Femur (tissue), 1 donor: Measurements from ENCODE around the gene SYS1.

Source experiments
- DNase-seq: peaks from one replicate; pipeline ENCODE4 v3.0.0-alpha.2; 2017

The SYS1 gene

DNA sequence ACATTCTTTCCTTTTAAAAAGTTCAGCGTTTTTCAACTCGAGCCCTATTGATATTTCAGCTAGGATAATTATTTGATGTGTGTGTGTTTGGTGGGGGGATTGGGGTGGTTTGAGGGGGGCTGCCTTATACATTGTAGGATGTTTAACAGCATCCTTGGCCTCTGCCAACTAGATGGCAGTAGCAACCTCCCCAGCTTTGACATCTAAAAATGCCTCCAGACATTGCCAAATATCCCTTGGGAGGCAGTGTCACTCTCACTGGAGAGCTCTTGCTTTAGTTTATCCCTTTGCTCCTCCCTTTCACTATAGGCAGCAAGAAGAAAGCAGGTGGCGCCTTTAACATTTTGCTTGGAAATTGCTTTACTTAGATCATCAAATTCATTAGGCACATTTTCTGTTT, 29.8 kb downstream of the SYS1 start:
- no peak for DNase-seq

DNA sequence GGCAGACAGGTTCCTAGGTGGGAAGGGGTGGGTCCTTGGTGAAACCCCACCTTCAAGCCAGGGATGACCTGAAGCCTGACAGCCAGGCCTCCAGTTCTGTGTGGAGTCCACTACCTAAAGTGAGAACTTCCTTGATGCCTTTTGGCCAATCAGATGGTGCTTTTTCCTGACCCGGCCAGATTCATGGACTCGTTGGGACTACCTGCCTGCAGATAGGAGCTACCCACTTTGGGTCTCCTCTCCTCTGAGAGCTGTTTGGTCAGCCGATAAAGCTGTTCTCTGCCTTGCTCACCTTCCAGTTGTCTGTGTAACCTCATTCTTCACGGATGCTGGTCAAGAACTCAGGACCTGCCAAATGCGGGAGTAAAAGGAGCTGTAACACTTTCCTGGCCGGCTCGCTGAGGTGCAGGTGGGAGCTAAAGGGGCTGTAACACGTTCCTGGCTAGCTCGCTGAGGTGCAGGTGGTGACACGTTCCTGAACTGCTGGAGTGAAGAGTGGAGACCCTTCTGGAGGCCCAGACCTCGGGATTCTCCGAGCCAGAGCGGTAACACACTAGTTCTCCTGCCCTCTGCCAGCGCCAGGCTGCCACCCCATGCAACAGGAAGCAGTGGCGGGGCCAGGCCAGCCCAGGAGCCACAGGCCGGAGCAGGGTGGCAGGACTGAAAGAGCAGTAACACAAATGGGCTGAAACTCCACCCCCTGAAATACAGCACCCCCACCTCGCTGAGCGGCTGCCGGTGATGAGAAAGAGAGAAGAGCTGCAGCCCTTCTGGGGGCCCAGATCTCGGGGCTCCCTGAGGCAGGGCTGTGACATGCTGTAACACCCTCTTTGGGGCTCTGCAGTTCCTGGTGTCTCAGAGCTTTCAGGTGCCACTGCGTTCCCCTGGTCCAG, 31.5 kb downstream of the SYS1 start:
- no peak for DNase-seq

GRCh38 chr20:45395114-45395415, 32.1 kb downstream of the SYS1 start:
- no peak for DNase-seq

DNA sequence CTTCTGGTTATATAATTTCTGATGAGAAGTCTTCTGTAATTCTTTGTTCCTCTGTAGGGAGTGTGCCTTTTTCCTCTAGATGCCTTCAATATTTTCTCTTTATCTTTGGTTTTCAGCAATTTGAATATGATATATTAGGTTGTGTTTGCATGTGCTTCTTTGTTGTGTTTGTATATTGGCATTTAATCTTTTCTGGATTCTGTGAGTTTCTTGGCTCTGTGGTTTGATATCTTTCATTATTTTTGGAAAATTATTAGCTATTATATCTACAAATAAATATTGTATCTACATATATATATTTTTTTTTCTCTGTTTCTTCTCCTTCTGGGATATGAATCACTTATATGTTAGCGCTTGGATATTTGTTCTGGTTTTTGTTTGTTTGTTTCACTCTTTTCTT, 36.1 kb downstream of the SYS1 start:
- DNase-seq: no peak

- DNase-seq: no peak
Observed at GRCh38 chr20:45400346-45401031, 37.5 kb downstream of the SYS1 start.

GRCh38 chr20:45402946-45403345, 40.0 kb downstream of the SYS1 start:
- no peak for DNase-seq

GRCh38 chr20:45404438-45404837, 41.5 kb downstream of the SYS1 start:
- no peak for DNase-seq

DNA sequence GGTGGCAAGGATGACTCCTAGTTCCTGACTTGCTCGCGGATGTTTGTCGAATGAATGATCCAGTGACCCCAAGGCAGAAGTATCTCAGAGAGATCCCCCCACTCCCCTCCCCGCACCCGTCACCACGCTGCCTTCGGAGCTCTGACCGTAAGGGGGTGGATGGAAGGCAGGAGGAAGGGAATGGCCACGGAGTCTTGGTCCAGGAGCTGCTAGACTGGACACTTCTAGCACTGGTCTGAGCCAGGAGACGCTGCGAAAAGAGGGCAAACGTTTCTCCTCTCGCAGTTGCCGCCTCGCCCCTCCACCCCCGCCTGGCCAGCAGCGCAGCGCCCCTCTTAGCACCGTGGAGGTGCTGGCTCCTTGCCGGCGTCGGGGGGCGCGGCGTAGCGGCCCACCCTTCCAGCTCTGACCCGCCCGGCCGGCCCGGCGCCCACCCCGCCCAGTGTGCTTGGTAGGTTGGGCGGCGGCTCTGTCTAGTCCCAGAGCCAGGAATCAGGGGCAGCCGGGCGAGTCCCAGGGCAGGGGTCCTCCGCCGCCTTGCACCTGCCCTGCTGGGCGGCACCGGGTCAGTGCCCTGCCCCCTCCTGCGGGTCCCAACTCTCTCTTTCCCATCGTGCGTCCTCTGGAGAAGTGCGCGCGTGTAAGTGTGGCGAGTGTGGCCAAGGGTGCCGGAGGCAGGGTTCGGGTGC, 42.8 kb downstream of the SYS1 start:
- no peak for DNase-seq

GRCh38 chr20:45406260-45407066, 43.5 kb downstream of the SYS1 start:
- peak; percentile 47 for DNase-seq

GRCh38 chr20:45407067-45407745, 44.2 kb downstream of the SYS1 start:
- DNase-seq: peak; percentile 43

DNA sequence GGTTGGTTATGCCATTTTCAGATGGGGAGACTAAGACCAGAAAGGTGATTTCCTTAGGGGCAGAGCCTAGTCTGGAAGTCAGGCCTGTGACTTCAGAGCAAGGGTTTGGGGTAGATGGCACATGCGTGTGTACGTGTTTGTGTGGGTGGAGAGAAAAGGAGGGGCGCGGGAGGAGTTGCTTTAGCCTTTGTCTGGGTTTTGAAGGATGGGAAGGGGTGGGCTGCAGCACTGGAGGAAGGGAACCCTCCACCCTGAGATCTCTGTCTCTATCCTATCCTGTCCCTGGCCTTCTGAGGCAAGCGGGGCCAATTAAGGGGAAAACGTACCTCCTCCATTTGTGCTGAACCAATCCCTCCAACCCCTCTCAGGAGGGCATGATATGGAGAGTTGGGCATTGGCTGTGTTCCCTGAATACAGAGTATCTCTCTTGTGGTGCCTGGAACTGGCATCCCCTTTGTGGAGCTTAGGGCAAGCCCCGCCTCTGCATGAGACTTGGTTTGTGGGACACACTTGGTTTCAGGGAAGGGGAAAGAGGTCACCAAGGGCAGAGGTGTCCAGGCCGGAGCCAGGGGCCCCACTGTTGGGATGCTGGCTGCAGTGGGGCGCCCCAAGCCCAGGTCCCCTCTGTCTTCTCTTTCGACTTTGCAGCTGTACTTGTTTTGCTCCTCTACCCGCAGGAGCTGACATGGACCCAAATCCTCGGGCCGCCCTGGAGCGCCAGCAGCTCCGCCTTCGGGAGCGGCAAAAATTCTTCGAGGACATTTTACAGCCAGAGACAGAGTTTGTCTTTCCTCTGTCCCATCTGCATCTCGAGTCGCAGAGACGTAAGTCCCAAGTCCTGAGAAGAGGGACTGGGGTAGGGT, 45.1 kb downstream of the SYS1 start, which contains the start of gene DBNDD2:
TSS of gene DBNDD2 (plus strand) at position 507 of the 863 bp plus-strand sequence. CDS start at position 686, 179 bp downstream.
- DNase-seq: no peak

DNA sequence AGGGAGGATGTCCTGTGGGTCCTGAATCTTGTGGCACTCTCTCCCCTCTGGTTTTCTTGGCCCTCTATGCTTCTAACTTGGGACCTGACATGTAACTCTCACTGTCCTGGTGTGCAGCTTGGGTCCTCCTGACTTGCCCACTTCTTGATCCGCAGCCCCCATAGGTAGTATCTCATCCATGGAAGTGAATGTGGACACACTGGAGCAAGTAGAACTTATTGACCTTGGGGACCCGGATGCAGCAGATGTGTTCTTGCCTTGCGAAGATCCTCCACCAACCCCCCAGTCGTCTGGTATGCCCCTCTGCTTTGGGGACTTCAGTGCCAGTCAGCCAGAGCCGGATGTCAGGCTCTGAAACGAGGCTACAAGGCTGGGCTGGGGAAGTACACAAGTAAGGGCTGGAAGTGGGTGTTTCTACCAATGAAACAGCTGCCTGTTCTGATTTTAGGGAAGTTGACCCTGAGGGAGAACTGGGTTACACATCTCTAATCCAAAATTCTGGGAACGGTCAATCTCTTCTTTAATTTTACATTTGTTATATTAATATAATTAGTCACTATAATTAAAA, 45.8 kb downstream of the SYS1 start:
- no peak for DNase-seq

DNA sequence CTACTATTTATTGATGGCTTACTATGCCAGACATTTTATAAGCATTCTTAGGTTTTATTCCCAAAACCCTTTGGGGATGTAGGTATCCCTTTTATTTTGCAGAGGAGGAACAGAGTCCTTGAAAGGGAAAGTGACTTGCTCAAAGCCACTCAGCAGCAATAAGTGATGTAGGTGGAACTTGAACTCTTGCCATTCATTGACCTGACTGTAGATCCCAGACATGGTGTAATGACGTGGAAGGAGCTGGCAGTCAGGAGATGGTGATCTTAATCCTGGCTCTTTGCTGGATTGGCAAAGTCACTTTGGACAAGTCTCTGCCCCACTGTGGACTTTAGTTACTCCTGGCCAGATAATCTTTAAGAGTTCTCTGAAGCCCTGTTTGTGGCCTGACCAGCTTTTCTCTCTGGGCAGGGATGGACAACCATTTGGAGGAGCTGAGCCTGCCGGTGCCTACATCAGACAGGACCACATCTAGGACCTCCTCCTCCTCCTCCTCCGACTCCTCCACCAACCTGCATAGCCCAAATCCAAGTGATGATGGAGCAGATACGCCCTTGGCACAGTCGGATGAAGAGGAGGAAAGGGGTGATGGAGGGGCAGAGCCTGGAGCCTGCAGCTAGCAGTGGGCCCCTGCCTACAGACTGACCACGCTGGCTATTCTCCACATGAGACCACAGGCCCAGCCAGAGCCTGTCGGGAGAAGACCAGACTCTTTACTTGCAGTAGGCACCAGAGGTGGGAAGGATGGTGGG, 46.7 kb downstream of the SYS1 start:
- no peak for DNase-seq

DNA sequence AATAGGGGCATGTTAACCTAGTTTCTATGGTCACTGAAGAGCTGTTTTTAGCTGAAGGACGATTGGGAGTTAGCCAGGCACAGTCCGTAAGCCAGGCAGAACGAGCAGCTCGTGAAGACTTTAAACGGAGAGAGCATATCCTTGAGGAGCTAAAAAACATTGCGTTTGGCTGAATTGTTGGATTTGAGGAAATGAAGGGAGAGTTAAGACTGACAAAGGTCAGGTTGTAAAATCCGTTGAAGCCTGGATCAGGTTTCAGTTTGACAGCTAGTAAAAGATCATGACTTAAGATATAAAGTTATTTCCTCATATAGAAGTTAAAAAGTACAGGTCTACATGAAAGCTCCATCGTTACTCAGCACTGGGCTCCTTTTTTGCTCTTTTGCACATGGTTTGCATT, 47.9 kb downstream of the SYS1 start:
- no peak for DNase-seq

DNA sequence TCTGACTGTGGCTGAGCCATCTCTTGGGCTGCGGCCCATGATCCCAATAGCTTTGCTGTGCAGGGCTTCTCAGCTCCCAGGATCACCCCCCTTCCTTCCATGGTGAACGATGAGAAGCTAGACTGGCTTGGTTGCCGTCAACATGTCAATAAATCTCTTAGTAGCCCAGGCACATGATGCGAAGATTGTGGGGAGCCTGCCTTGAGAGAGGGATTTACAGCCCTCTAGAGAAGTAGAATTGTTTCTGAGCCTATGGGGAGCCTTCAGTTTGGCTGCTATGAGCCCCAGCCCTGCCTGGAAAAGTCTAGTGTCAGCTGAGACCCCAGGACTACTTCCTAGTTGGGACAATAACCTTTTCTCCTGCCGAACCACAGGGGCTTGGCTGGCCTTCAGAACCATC, 49.7 kb downstream of the SYS1 start:
- no peak for DNase-seq

- no peak for DNase-seq
Observed at GRCh38 chr20:45413479-45413878, 50.5 kb downstream of the SYS1 start.

GRCh38 chr20:45415822-45416637, 53.1 kb downstream of the SYS1 start, which contains the start of gene PIGT:
Gene PIGT (plus strand): TSS chr20:45416141. CDS start chr20:45416157, 16 bp downstream.
- DNase-seq: peak; percentile 92

GRCh38 chr20:45416917-45417316, 54.0 kb downstream of the SYS1 start:
- DNase-seq: no peak
